ENCODE results near the gene IL17B. TPM values are rescaled to one million over a fixed set of nuclear protein-coding genes. Genes with fewer than 3 reads are reported as not detected.

The IL17B gene
- not detected in 2 replicates for total RNA-seq

GRCh38 chr5:149379177-149379761 lies at the start of gene IL17B:
IL17B (minus strand) TSS chr5:149379292; CDS start chr5:149379225, 67 bp downstream.

GRCh38 chr5:149357370-149358293 lies 21.5 kb downstream of the IL17B start, which contains the start of gene PCYOX1L:
PCYOX1L (plus strand) TSS chr5:149358046; CDS start chr5:149358069, 23 bp downstream.

GRCh38 chr5:149345147-149345891 lies 33.8 kb downstream of the IL17B start, which contains the start of gene GRPEL2:
GRPEL2 (plus strand) TSS chr5:149345499; CDS start chr5:149345540, 41 bp downstream.

Other genes starting within 250 kb of the IL17B start
- 23.6 and 24.9 TPM in 2 replicates for gene ABLIM3, start 237.8 kb downstream of the IL17B start, total RNA-seq
- gene AFAP1L1, start 107.4 kb downstream of the IL17B start, total RNA-seq: 1.3 and 1.9 TPM in 2 replicates
- 9.5 and 9.7 TPM in 2 replicates for gene GRPEL2, start 33.8 kb downstream of the IL17B start, total RNA-seq
- gene PCYOX1L, start 21.2 kb downstream of the IL17B start, total RNA-seq: 3.7 and 5.4 TPM in 2 replicates
- 408 and 579 TPM in 2 replicates for gene CSNK1A1, start 172.1 kb upstream of the IL17B start, total RNA-seq
- gene ARHGEF37, start 202.2 kb upstream of the IL17B start, total RNA-seq: 1.3 and 1.8 TPM in 2 replicates